22Rv1 (cell line): ENCODE results near the gene SMCHD1.

Experiments
- ZFX ChIP-seq: fragments of 450-650 bp; IDR thresholded peaks from 2 replicates; pipeline ENCODE4 v1.6.1; 2017; ENCODE audit warnings: antibody characterized with exemption, borderline replicate concordance
- TF ChIP-seq, protein P1 (sequence below): fragments of 450-650 bp; IDR thresholded peaks from 2 replicates; pipeline ENCODE4 v1.5.1; 2017; ENCODE audit warnings: mild to moderate bottlenecking

GRCh38 chr18:2672872-2673271, 17.3 kb downstream of the SMCHD1 start:
- TF ChIP-seq, protein P1, sequence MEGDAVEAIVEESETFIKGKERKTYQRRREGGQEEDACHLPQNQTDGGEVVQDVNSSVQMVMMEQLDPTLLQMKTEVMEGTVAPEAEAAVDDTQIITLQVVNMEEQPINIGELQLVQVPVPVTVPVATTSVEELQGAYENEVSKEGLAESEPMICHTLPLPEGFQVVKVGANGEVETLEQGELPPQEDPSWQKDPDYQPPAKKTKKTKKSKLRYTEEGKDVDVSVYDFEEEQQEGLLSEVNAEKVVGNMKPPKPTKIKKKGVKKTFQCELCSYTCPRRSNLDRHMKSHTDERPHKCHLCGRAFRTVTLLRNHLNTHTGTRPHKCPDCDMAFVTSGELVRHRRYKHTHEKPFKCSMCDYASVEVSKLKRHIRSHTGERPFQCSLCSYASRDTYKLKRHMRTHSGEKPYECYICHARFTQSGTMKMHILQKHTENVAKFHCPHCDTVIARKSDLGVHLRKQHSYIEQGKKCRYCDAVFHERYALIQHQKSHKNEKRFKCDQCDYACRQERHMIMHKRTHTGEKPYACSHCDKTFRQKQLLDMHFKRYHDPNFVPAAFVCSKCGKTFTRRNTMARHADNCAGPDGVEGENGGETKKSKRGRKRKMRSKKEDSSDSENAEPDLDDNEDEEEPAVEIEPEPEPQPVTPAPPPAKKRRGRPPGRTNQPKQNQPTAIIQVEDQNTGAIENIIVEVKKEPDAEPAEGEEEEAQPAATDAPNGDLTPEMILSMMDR: no peak
- no peak for TF ChIP-seq ZFX
